Neural crest cell (in vitro differentiated cells): ENCODE results near the gene SMIM35. TPM values are rescaled to one million over a fixed set of nuclear protein-coding genes. Genes with fewer than 3 reads are reported as not detected.

Source experiments
- DNase-seq: peaks from one replicate; pipeline ENCODE4 v3.0.0; 2021; ENCODE audit warnings: low read depth, mixed read lengths, low spot score
- H3K27ac Mint-ChIP-seq: one replicate; pipeline ENCODE4 v1.8.0; 2021; ENCODE audit warnings: mild to moderate bottlenecking, mixed read lengths; ENCODE audit not compliant: unreplicated experiment
- H3K27me3 Mint-ChIP-seq: 2 replicates; pipeline ENCODE4 v1.8.0; 2021; ENCODE audit warnings: low read depth, mild to moderate bottlenecking, mixed read lengths
- H3K36me3 Mint-ChIP-seq: 2 replicates; pipeline ENCODE4 v1.8.0; 2021; ENCODE audit warnings: low read depth, mild to moderate bottlenecking, mixed read lengths
- H3K4me1 Mint-ChIP-seq: 2 replicates; pipeline ENCODE4 v1.8.0; 2021; ENCODE audit warnings: mixed read lengths
- H3K4me3 Mint-ChIP-seq: one replicate; pipeline ENCODE4 v1.8.0; 2021; ENCODE audit warnings: mild to moderate bottlenecking, mixed read lengths
- H3K9me3 Mint-ChIP-seq: 2 replicates; pipeline ENCODE4 v1.8.0; 2021; ENCODE audit warnings: mixed read lengths
- total RNA-seq: library from RNA; stranded (reverse); gene quantifications from 2 replicates; pipeline ENCODE4 v1.2.1, GENCODE V29; 2021
- TF ChIP-seq, protein P1 (sequence below): fragments of 200-600 bp; sonication (generic); conservative IDR thresholded peaks from 2 replicates; pipeline ENCODE4 v1.5.0; 2021; ENCODE audit warnings: antibody characterized with exemption, mild to moderate bottlenecking

Gene SMIM35
- total RNA-seq, 1 donor from 2014 or later: not detected

DNA sequence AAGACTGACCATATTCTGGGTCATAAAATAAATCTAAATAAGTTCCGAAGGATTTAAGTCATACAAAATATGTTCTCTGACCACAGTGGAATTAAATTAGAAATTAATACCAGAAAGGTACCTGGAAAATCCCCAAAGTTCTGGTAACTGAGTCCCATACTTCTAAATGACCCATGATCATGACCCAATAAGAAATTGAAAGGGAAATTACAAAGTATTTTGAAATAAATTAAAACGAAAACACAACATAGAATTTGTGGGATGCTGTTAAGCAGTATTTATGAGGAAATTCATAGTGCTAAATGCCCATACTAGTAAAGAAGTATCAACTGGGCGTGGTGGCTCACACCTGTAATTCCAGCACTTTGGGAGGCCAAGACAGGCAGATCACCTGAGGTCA, 123.9 kb downstream of the SMIM35 start:
- Mint-ChIP-seq H3K4me1 (peaks cover 4% of the 10 kb centered on the region), H3K27ac (no peak overlapping the region), H3K27me3 (no peaks in the 10 kb centered on the region), H3K4me3 (no peak overlapping the region), H3K36me3 (no peaks in the 10 kb centered on the region), H3K9me3 (peaks cover 2% of the 10 kb centered on the region)
- no peak for DNase-seq
- TF ChIP-seq, protein P1, sequence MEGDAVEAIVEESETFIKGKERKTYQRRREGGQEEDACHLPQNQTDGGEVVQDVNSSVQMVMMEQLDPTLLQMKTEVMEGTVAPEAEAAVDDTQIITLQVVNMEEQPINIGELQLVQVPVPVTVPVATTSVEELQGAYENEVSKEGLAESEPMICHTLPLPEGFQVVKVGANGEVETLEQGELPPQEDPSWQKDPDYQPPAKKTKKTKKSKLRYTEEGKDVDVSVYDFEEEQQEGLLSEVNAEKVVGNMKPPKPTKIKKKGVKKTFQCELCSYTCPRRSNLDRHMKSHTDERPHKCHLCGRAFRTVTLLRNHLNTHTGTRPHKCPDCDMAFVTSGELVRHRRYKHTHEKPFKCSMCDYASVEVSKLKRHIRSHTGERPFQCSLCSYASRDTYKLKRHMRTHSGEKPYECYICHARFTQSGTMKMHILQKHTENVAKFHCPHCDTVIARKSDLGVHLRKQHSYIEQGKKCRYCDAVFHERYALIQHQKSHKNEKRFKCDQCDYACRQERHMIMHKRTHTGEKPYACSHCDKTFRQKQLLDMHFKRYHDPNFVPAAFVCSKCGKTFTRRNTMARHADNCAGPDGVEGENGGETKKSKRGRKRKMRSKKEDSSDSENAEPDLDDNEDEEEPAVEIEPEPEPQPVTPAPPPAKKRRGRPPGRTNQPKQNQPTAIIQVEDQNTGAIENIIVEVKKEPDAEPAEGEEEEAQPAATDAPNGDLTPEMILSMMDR: no peak

DNA sequence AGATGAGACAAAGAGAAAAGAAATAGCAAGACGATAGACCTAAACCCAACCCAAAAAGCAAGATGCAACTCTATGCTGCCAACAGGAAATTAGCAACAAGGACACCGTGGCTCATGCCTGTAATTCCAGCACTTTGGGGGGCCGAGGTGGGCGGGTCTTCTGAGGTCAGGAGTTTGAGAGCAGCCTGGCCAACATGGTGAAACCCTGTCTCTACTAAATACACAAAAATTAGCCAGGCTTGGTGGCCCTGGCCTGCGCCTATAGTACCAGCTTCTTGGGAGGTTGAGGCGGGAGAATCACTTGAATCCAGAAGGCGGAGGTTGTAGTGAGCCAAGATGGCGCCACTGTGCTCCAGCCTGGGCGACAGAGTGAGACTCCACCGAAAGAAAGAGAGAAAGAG, 124.9 kb downstream of the SMIM35 start:
- peaks cover 4% of the 10 kb centered on the region for H3K4me1 Mint-ChIP-seq
- peaks cover 7% of the 10 kb centered on the region for H3K9me3 Mint-ChIP-seq
- H3K27ac Mint-ChIP-seq: no peak overlapping the region
- H3K27me3 Mint-ChIP-seq: no peaks in the 10 kb centered on the region
- H3K36me3 Mint-ChIP-seq: no peaks in the 10 kb centered on the region
- no peak overlapping the region for H3K4me3 Mint-ChIP-seq
- TF ChIP-seq, protein P1: no peak
- no peak for DNase-seq

DNA sequence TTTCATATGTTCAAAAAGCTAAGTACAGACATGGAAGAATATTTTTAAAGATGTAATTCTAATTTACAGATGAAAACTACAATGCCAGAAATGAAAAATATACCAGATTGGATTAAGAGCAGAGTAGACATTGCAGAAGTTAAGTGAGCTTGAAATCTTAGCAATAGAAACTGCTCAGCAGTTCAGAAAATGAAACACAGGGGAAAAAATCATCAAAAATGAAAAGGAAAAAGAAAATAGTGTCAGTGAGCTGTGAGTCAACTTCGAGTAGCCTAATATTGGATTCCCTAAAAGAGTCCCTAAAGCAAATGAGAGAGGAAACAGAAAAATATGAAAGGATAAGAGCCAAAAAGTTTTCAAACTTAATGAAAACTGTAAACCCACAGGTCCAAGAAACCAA, 126.4 kb downstream of the SMIM35 start:
- no peak for DNase-seq
- H3K4me3 Mint-ChIP-seq: no peak overlapping the region
- peaks cover 7% of the 10 kb centered on the region for H3K9me3 Mint-ChIP-seq
- TF ChIP-seq, protein P1: no peak
- H3K4me1 Mint-ChIP-seq: peaks cover 4% of the 10 kb centered on the region
- H3K36me3 Mint-ChIP-seq: no peaks in the 10 kb centered on the region
- H3K27me3 Mint-ChIP-seq: no peaks in the 10 kb centered on the region
- no peak overlapping the region for H3K27ac Mint-ChIP-seq

DNA sequence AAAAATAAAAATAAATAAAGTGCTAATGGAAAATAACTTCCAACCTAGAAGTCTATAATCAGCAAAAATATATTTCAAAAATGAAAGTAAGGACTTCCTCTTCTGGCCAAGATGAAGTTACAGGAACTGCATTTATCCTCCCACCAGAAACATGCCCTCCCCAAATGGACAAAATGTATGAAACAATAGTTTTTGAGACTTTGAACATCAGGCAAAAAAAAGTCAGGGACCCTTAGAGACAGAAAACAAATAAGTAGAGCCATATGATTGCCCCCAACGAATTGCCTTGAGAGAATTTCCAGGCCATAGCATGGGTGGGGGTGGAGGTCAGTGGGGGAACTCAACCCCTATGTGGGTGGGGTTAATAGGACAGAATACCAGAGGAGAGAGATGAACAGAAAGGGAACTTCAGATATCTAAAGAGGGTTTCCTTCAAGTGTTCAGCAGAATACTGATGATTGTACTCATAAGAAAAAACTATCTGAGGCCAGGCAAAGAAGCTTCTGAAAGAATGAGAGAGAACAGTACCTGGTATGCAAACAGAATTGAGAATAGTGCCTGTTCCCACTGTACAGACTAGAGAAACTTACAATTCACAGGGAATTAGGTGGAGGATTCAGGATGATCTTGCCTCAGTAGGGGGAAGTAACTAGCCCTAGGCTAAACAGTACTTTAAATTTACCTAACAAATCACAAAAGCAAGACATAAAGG, 127.2 kb downstream of the SMIM35 start:
- no peak overlapping the region for H3K27ac Mint-ChIP-seq

DNA sequence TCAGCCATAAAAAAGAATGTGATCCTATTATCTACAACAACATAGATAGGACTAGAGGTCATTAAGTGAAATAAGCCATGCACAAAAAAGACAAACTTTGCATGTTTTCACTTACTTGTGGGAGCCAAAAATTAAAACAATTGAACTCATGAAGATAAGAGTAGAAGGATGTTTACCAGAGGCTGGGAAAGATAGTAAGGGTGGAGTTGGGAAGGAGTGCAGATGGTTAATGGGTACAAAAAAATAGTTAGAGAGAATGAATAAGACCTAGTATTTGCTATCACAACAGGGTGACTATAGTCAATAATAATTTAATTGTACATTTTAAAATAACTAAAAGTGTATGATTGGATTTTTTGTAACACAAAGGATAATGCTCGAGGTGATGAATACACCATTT, 127.8 kb downstream of the SMIM35 start:
- H3K4me3 Mint-ChIP-seq: no peak overlapping the region
- TF ChIP-seq, protein P1: no peak
- H3K27me3 Mint-ChIP-seq: no peaks in the 10 kb centered on the region
- H3K9me3 Mint-ChIP-seq: peaks cover 7% of the 10 kb centered on the region
- DNase-seq: no peak
- no peaks in the 10 kb centered on the region for H3K36me3 Mint-ChIP-seq
- H3K27ac Mint-ChIP-seq: no peak overlapping the region
- H3K4me1 Mint-ChIP-seq: peaks cover 4% of the 10 kb centered on the region

More for the DNA sequence above, 127.2 kb downstream of the SMIM35 start:
- peaks cover 4% of the 10 kb centered on the region for H3K4me1 Mint-ChIP-seq
- no peak for DNase-seq
- H3K4me3 Mint-ChIP-seq: no peak overlapping the region
- no peaks in the 10 kb centered on the region for H3K36me3 Mint-ChIP-seq
- no peaks in the 10 kb centered on the region for H3K27me3 Mint-ChIP-seq
- peaks cover 7% of the 10 kb centered on the region for H3K9me3 Mint-ChIP-seq
- TF ChIP-seq, protein P1: no peak

Other genes with a start within 250 kb of the SMIM35 start
- gene FXYD6, start 210.3 kb downstream of the SMIM35 start, total RNA-seq: 113 TPM in 2 replicates
- gene TMPRSS13, start 157.6 kb downstream of the SMIM35 start, total RNA-seq: 0.34 TPM in 1 of 2 replicates, not detected in the other
- gene IL10RA, start 100.6 kb downstream of the SMIM35 start, total RNA-seq: 0.37 and 0.48 TPM in 2 replicates
- not detected in 2 replicates for gene TMPRSS4, start 9.9 kb downstream of the SMIM35 start, total RNA-seq
- gene SCN4B, start 65.9 kb upstream of the SMIM35 start, total RNA-seq: 2.0 and 2.4 TPM in 2 replicates
- gene SCN2B, start 89.7 kb upstream of the SMIM35 start, total RNA-seq: 0.40 and 0.43 TPM in 2 replicates
- gene JAML, start 138.0 kb upstream of the SMIM35 start, total RNA-seq: not detected in 2 replicates
- 0.35 and 0.43 TPM in 2 replicates for gene MPZL3, start 165.4 kb upstream of the SMIM35 start, total RNA-seq
- not detected in 2 replicates for gene MPZL2, start 177.3 kb upstream of the SMIM35 start, total RNA-seq
- gene CD3E, start 217.8 kb upstream of the SMIM35 start, total RNA-seq: not detected in 2 replicates